ENCODE measurements around the gene TBPL2. TPM values are rescaled to one million over a fixed set of nuclear protein-coding genes. Genes with fewer than 3 reads are reported as not detected.

Gene TBPL2
- total RNA-seq, 1 donor, result not detected

- no peak for TF ChIP-seq CTCF (IDR thresholded peaks at IDR 0.05; ENCODE audit: insufficient read depth, low read length)
- no peak overlapping the region for H3K4me3 ChIP-seq (ENCODE audit: low read depth, low read length)
- DNase-seq (ENCODE audit: low read depth), result no peak
These were observed 41.2 kb downstream of the TBPL2 start for GRCh38 chr14:55399183-55399582.

- H3K4me3 ChIP-seq (ENCODE audit: low read depth, low read length), result no peak overlapping the region
- no peak for TF ChIP-seq CTCF (IDR thresholded peaks at IDR 0.05; ENCODE audit: insufficient read depth, low read length)
- peak; percentile 97 for DNase-seq (ENCODE audit: low read depth)
These were observed 41.7 kb downstream of the TBPL2 start for GRCh38 chr14:55398679-55399078.

- peak; percentile 31 for DNase-seq (ENCODE audit: low read depth)
- no peak overlapping the region for H3K4me3 ChIP-seq (ENCODE audit: low read depth, low read length)
These were observed 51.1 kb downstream of the TBPL2 start for GRCh38 chr14:55389330-55389729.

GRCh38 chr14:55388160-55388559 is 52.3 kb downstream of the TBPL2 start:
- DNase-seq (ENCODE audit: low read depth), result no peak
- H3K4me3 ChIP-seq (ENCODE audit: low read depth, low read length), result no peak overlapping the region
- no peak for TF ChIP-seq CTCF (IDR thresholded peaks at IDR 0.05; ENCODE audit: insufficient read depth, low read length)

More at GRCh38 chr14:55389330-55389729, 51.1 kb downstream of the TBPL2 start:
- no peak for TF ChIP-seq CTCF (IDR thresholded peaks at IDR 0.05; ENCODE audit: insufficient read depth, low read length)

- H3K4me3 ChIP-seq (ENCODE audit: low read depth, low read length), result no peak overlapping the region
- no peak for TF ChIP-seq CTCF (IDR thresholded peaks at IDR 0.05; ENCODE audit: insufficient read depth, low read length)
- DNase-seq (ENCODE audit: low read depth), result no peak
These were observed 53.3 kb downstream of the TBPL2 start for GRCh38 chr14:55387121-55387520.

GRCh38 chr14:55386037-55386808 is 54.2 kb downstream of the TBPL2 start:
- no peak overlapping the region for H3K4me3 ChIP-seq (ENCODE audit: low read depth, low read length)
- TF ChIP-seq CTCF (IDR thresholded peaks at IDR 0.05; ENCODE audit: insufficient read depth, low read length), result no peak
- no peak for DNase-seq (ENCODE audit: low read depth)

- no peak overlapping the region for H3K4me3 ChIP-seq (ENCODE audit: low read depth, low read length)
- DNase-seq (ENCODE audit: low read depth), result no peak
- TF ChIP-seq CTCF (IDR thresholded peaks at IDR 0.05; ENCODE audit: insufficient read depth, low read length), result no peak
These were observed 55.9 kb downstream of the TBPL2 start for GRCh38 chr14:55384536-55384935.

Measured in fibroblast of the aortic adventitia (primary cell).